HG02981 (cell line): Measurements from ENCODE around the gene LUC7L.
"Not testable (repeated sequence)": the region's sequence is repeated elsewhere in the genome, so short reads cannot be mapped to it uniquely, and the experiment has no call there.

Source experiments
- ATAC-seq: cut with Tn5 transposase; IDR thresholded peaks from one replicate; pipeline ENCODE4 v1.9.1; 2021; ENCODE audit warnings: mild to moderate bottlenecking, moderate library complexity; ENCODE audit not compliant: unreplicated experiment

The LUC7L gene

GRCh38 chr16:228852-229730, at the start of gene LUC7L:
Gene LUC7L (minus strand): TSS chr16:229449. CDS start chr16:229339, 110 bp downstream.
- ATAC-seq, result peak; percentile 81

GRCh38 chr16:278863-279366, 49.7 kb upstream of the LUC7L start:
- ATAC-seq, result no peak

- ATAC-seq, result no peak
Measured at GRCh38 chr16:276426-277077, 47.3 kb upstream of the LUC7L start.

- no peak for ATAC-seq
Measured at GRCh38 chr16:275786-276232, 46.6 kb upstream of the LUC7L start, which contains the start of gene RGS11. Gene RGS11 (minus strand): TSS chr16:275944. CDS start chr16:275911, 33 bp downstream.

- no peak for ATAC-seq
Measured at GRCh38 chr16:275041-275641, 45.9 kb upstream of the LUC7L start.

- ATAC-seq, result no peak
Measured at GRCh38 chr16:273547-274421, 44.5 kb upstream of the LUC7L start.

GRCh38 chr16:272633-273546, 43.6 kb upstream of the LUC7L start:
- ATAC-seq, result no peak

GRCh38 chr16:270381-271255, 41.4 kb upstream of the LUC7L start:
- ATAC-seq, result no peak

- ATAC-seq, result no peak
Measured at GRCh38 chr16:269061-269796, 40.0 kb upstream of the LUC7L start.

- no peak for ATAC-seq
Measured at GRCh38 chr16:268141-269053, 39.1 kb upstream of the LUC7L start.

- not testable (repeated sequence) for ATAC-seq
Measured at GRCh38 chr16:267562-267961, 38.3 kb upstream of the LUC7L start.

- ATAC-seq, result no peak
Measured at GRCh38 chr16:266258-267164, 37.3 kb upstream of the LUC7L start.

- no peak for ATAC-seq
Measured at GRCh38 chr16:265711-266110, 36.5 kb upstream of the LUC7L start.

- ATAC-seq, result no peak
Measured at GRCh38 chr16:265002-265529, 35.8 kb upstream of the LUC7L start.

GRCh38 chr16:264440-264951, 35.2 kb upstream of the LUC7L start:
- no peak for ATAC-seq
